ENCODE results near the gene SYK.

DNA sequence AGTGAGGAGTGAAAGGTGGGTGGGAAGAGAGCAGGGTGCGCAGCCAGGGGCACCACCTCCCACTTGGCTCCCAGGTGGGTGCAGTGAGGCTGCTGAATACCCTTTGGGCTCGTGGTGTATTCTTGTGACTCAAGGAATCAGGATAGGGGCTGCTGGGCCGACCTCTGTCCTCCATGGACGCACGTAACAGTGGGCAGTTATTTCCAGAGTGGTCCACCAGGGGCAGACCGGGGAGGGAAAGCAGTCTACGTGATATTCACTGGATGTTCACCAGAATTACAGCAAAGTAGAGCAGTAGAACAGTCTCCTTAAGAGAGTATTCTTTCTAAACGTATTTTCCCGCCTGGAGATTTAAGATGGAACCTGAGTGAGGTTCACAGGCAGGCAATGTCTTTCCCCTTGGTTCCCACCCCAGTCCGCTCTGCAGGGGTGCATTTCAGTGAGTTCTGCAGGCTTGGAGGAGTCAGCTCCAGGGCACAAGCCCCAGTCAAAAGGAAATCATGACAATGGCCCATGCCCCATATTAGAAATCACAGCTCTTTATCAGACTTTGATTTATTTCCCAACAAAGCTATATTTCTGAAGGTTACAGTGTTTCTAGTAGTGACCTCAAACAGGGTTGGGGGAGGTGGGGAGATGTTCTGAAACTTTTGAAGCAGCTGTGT is 88.7 kb downstream of the SYK start:
- TF ChIP-seq, protein P1, sequence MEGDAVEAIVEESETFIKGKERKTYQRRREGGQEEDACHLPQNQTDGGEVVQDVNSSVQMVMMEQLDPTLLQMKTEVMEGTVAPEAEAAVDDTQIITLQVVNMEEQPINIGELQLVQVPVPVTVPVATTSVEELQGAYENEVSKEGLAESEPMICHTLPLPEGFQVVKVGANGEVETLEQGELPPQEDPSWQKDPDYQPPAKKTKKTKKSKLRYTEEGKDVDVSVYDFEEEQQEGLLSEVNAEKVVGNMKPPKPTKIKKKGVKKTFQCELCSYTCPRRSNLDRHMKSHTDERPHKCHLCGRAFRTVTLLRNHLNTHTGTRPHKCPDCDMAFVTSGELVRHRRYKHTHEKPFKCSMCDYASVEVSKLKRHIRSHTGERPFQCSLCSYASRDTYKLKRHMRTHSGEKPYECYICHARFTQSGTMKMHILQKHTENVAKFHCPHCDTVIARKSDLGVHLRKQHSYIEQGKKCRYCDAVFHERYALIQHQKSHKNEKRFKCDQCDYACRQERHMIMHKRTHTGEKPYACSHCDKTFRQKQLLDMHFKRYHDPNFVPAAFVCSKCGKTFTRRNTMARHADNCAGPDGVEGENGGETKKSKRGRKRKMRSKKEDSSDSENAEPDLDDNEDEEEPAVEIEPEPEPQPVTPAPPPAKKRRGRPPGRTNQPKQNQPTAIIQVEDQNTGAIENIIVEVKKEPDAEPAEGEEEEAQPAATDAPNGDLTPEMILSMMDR (IDR thresholded peaks at IDR 0.05): no peak
- no peak for TF ChIP-seq EZH2 (IDR thresholded peaks at IDR 0.05; ENCODE audit: borderline replicate concordance, insufficient read depth, low read depth, low read length, poor library complexity, severe bottlenecking)

Measured in B cell (primary cell).